HCT116 (cell line): ENCODE results near the gene STXBP5.

Experiments used
- CTCF ChIP-seq, 3 experiments: fragments of 200-600 bp in 1 of 3; sonication (generic) in 1 of 3; IDR thresholded peaks in 2 of 3; conservative IDR thresholded peaks in 1 of 3; 2 replicates each; pipeline ENCODE4 v1.5.1; 2012 to 2017; ENCODE audit warnings: low read depth in 2 of 3, low read length in 2 of 3, antibody characterized with exemption in 1 of 3, borderline replicate concordance in 1 of 3, control low read depth in 1 of 3, mild to moderate bottlenecking in 1 of 3, mixed read lengths in 1 of 3, mixed run types in 1 of 3, moderate library complexity in 1 of 3; ENCODE audit not compliant: insufficient read depth in 1 of 3
- EZH2 ChIP-seq: fragments of 200-600 bp; sonication (generic); IDR thresholded peaks from 2 replicates; pipeline ENCODE4 v1.6.1; 2017; ENCODE audit warnings: antibody characterized with exemption, mixed run types
- POLR2A ChIP-seq: IDR thresholded peaks from 2 replicates; pipeline ENCODE4 v1.7.0; 2011; ENCODE audit warnings: borderline replicate concordance; ENCODE audit not compliant: insufficient read depth, insufficient read length; ENCODE audit errors: extremely low read depth
- POLR2AphosphoS5 ChIP-seq: IDR thresholded peaks from 2 replicates; pipeline ENCODE4 v1.6.1; 2011; ENCODE audit warnings: mild to moderate bottlenecking, low read depth, low read length, moderate library complexity
- SIN3A ChIP-seq: IDR thresholded peaks from 2 replicates; pipeline ENCODE4 v1.6.1; 2012; ENCODE audit warnings: low read depth
- SP1 ChIP-seq: IDR thresholded peaks from 2 replicates; pipeline ENCODE4 v1.6.1; 2012; ENCODE audit warnings: low read depth

- TF ChIP-seq CTCF (IDR thresholded peaks at IDR 0.05 in 2 of 3, conservative IDR thresholded peaks at IDR 0.05 in 1 of 3; ENCODE audit: borderline replicate concordance in 1 of 3, insufficient read depth in 1 of 3, low read depth in 2 of 3, low read length in 2 of 3) (no peak), POLR2A (no peak), POLR2AphosphoS5 (no peak), EZH2 (no peak), SIN3A (no peak), SP1 (no peak)
These were observed 19.5 kb downstream of the STXBP5 start for GRCh38 chr6:147223736-147224135.
